PC-9 (cell line): ENCODE measurements around the gene CHST15. TPM values are rescaled to one million over a fixed set of nuclear protein-coding genes. Genes with fewer than 3 reads are reported as not detected.

Experiments
- BruUV-seq: library from RNA; stranded (reverse); fragments of 400-500 nt; replicated peaks from 2 replicates; lab custom pipeline; 2021; lab: Mats Ljungman, UMichigan
- CTCF ChIA-PET: fragments of 300-600 bp; sonication (Branson Sonifier 250); formaldehyde crosslinking; loops from one replicate; lab custom pipeline; 2022; ENCODE audit warnings: antibody characterized with exemption; lab: Charles Lee
- POLR2A ChIA-PET: fragments of 300-600 bp; sonication (Branson Sonifier 250); formaldehyde crosslinking; loops from one replicate; lab custom pipeline; 2022; ENCODE audit warnings: antibody characterized with exemption; ENCODE audit not compliant: unreplicated experiment; lab: Charles Lee
- DNase-seq, 2 experiments: peaks; one replicate each; pipeline versions ENCODE4 v3.0.0 to v3.0.0-alpha.2; 2015 to 2022; ENCODE audit warnings: mixed read lengths in 1 of 2
- H2AFZ ChIP-seq: fragments of 200-600 bp; sonication (generic); 2 replicates; pipeline ENCODE4 v1.8.1; 2017; ENCODE audit warnings: antibody characterized with exemption
- H3F3A ChIP-seq: fragments of 200-600 bp; sonication (generic); 2 replicates; pipeline ENCODE4 v1.8.1; 2017; ENCODE audit warnings: antibody characterized with exemption, mild to moderate bottlenecking, low read depth; ENCODE audit not compliant: insufficient read depth
- H3K27ac ChIP-seq: fragments of 200-600 bp; sonication (generic); 2 replicates; pipeline ENCODE4 v1.6.1; 2016; ENCODE audit warnings: mixed run types
- H3K27me3 ChIP-seq: fragments of 200-600 bp; sonication (generic); 2 replicates; pipeline ENCODE4 v1.6.1; 2016; ENCODE audit warnings: low read depth, mixed run types; ENCODE audit not compliant: insufficient read depth
- H3K36me3 ChIP-seq: fragments of 200-600 bp; sonication (generic); 2 replicates; pipeline ENCODE4 v1.6.1; 2016; ENCODE audit warnings: low read depth, mixed run types
- H3K4me1 ChIP-seq: fragments of 200-600 bp; sonication (generic); replicated peaks from 2 replicates; pipeline ENCODE4 v1.6.1; 2016; ENCODE audit warnings: mixed run types; ENCODE audit not compliant: insufficient read depth
- H3K4me2 ChIP-seq: fragments of 200-600 bp; sonication (generic); 2 replicates; pipeline ENCODE4 v1.6.1; 2017; ENCODE audit warnings: mixed run types
- H3K4me3 ChIP-seq: fragments of 200-600 bp; sonication (generic); 2 replicates; pipeline ENCODE4 v1.6.1; 2016; ENCODE audit warnings: mixed run types
- H3K79me2 ChIP-seq: fragments of 200-600 bp; sonication (generic); 2 replicates; pipeline ENCODE4 v1.6.1; 2017; ENCODE audit warnings: low read depth, mixed run types
- H3K9me2 ChIP-seq: fragments of 200-600 bp; sonication (generic); 2 replicates; pipeline ENCODE4 v1.8.1; 2017; ENCODE audit warnings: mild to moderate bottlenecking; ENCODE audit not compliant: insufficient read depth
- H3K9me3 ChIP-seq: fragments of 200-600 bp; sonication (generic); 2 replicates; pipeline ENCODE4 v1.8.1; 2016; ENCODE audit warnings: low read depth; ENCODE audit not compliant: insufficient read depth
- H4K20me1 ChIP-seq: fragments of 200-600 bp; sonication (generic); 2 replicates; pipeline ENCODE4 v1.8.1; 2017; ENCODE audit not compliant: insufficient read depth
- CTCF ChIP-seq: fragments of 200-600 bp; sonication (generic); conservative IDR thresholded peaks from 2 replicates; pipeline ENCODE4 v1.6.1; 2017; ENCODE audit warnings: mixed run types, antibody characterized with exemption, mild to moderate bottlenecking, moderate library complexity
- EZH2 ChIP-seq: fragments of 200-600 bp; sonication (generic); IDR thresholded peaks from 2 replicates; pipeline ENCODE4 v1.8.0; 2017; ENCODE audit warnings: antibody characterized with exemption, low read depth
- intact Hi-C: fragments of 100-400 bp; cut with micrococcal nuclease; formaldehyde crosslinking; loops from one replicate; pipeline ENCODE4 v1.10.0; 2022; ENCODE audit not compliant: unreplicated experiment
- total RNA-seq: library from RNA; stranded (reverse); gene quantifications from 2 replicates; pipeline ENCODE4 v1.2.3, GENCODE V29; 2021

The CHST15 gene
- total RNA-seq, 1 experiment from 2014 or later = 24.6 TPM

DNA sequence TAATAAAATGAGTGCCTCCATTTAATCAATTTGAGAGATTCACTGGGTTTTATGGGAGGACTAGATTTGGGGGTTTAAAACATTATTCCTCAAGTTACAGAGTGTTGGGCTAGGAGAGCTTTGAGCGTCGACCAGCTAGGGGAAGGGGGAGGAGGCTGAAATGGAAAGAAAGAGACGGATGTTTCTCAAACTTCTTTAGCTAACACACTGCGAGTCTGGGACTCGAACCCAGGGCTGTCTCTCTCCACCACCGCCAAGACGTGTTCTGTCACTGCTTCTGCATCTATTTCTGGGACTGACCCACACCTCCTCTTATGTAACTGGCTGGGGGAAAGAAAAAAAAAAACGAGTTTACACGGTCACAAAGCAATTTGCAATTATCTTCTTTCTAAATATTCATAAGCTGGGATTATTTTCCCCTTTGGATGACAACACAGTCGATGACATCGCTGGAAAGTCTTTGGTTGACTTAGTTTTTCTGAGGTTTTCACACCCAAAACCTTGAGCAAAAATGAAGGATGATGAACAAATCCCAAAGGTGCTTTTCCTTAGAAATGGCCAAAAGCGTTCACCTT, 27.2 kb downstream of the CHST15 start:
- TF ChIP-seq CTCF = no peak
- no peak for TF ChIP-seq EZH2
- DNase-seq = no peak
- POLR2A ChIA-PET = no interaction called here
- no peak overlapping the region for H3K27ac ChIP-seq
- H3K36me3 ChIP-seq = no peaks in the 10 kb centered on the region
- H3K9me3 ChIP-seq = no peaks in the 10 kb centered on the region
- peaks cover 18% of the 10 kb centered on the region for H4K20me1 ChIP-seq
- H3K4me2 ChIP-seq = no peak overlapping the region
- 0 out of 2 replicates have a peak, but pooled peaks cover 4% of the 10 kb centered on the region for H3K79me2 ChIP-seq
- H3F3A ChIP-seq = no peaks in the 10 kb centered on the region
- no peak overlapping the region for H2AFZ ChIP-seq
- no peaks in the 10 kb centered on the region for H3K27me3 ChIP-seq
- intact Hi-C loops = no loop called here
- CTCF ChIA-PET = no interaction called here
- H3K9me2 ChIP-seq = no peaks in the 10 kb centered on the region
- no TSS peak for BruUV-seq
- no peak overlapping the region for H3K4me3 ChIP-seq
- H3K4me1 ChIP-seq = no peaks in the 10 kb centered on the region

- no peaks in the 10 kb centered on the region for H3K36me3 ChIP-seq
- no peaks in the 10 kb centered on the region for H3K9me3 ChIP-seq
- H3K27me3 ChIP-seq = no peaks in the 10 kb centered on the region
- no peaks in the 10 kb centered on the region for H3F3A ChIP-seq
- CTCF ChIA-PET = no interaction called here
- no peak for DNase-seq
- no peak for TF ChIP-seq CTCF
- TF ChIP-seq EZH2 = no peak
- no peak overlapping the region for H3K27ac ChIP-seq
- no TSS peak for BruUV-seq
- 0 out of 2 replicates have a peak, but pooled peaks cover 4% of the 10 kb centered on the region for H3K79me2 ChIP-seq
- intact Hi-C loops = no loop called here
- no peak overlapping the region for H2AFZ ChIP-seq
- no peak overlapping the region for H3K4me2 ChIP-seq
- H4K20me1 ChIP-seq = peaks cover 11% of the 10 kb centered on the region
- H3K4me3 ChIP-seq = no peak overlapping the region
- H3K4me1 ChIP-seq = no peaks in the 10 kb centered on the region
- H3K9me2 ChIP-seq = no peaks in the 10 kb centered on the region
- POLR2A ChIA-PET = no interaction called here
Observed at GRCh38 chr10:124065382-124066125, 27.8 kb downstream of the CHST15 start.

DNA sequence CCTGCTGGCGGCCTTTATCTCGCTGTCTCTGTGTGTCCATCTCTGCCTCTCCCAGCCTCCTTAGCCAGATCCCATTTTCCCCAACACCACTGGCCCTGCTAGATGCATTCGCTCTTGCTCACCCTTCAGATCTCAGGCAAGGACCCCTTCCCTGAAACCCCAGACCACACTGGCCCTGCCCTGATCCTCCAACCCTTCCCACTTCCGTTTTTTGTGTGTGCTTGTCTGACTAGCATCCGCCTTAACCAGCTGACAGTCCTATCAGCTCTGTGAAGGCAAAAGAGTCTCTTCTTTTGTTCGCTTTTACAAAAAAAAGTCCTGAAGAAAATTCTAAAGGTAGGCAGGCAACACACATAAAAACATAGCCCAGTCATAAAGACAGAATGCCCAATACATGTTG, 28.7 kb downstream of the CHST15 start:
- no peaks in the 10 kb centered on the region for H3K36me3 ChIP-seq
- POLR2A ChIA-PET = no interaction called here
- H3K9me2 ChIP-seq = no peaks in the 10 kb centered on the region
- no peak overlapping the region for H3K4me2 ChIP-seq
- H3K27me3 ChIP-seq = no peaks in the 10 kb centered on the region
- no peak overlapping the region for H3K27ac ChIP-seq
- BruUV-seq = no TSS peak
- H3K4me3 ChIP-seq = no peak overlapping the region
- no peak for DNase-seq
- CTCF ChIA-PET = no interaction called here
- no peaks in the 10 kb centered on the region for H3K9me3 ChIP-seq
- 0 out of 2 replicates have a peak, but pooled peaks cover 4% of the 10 kb centered on the region for H3K79me2 ChIP-seq
- H3F3A ChIP-seq = no peaks in the 10 kb centered on the region
- no peak overlapping the region for H2AFZ ChIP-seq
- no peak for TF ChIP-seq EZH2
- no peak for TF ChIP-seq CTCF
- intact Hi-C loops = no loop called here
- H4K20me1 ChIP-seq = peaks cover 10% of the 10 kb centered on the region; the same call in 1 of the 2 replicates
- H3K4me1 ChIP-seq = no peaks in the 10 kb centered on the region
